GM12891 (cell line): Measurements from ENCODE around the gene ROBO1.

ENCODE experiments used
- PAX5 ChIP-seq: IDR thresholded peaks from 2 replicates; pipeline ENCODE4 v1.6.1; 2011; ENCODE audit warnings: low read length, moderate library complexity, mild to moderate bottlenecking; ENCODE audit not compliant: insufficient read depth, severe bottlenecking
- POLR2A ChIP-seq: IDR thresholded peaks from 2 replicates; pipeline ENCODE4 v1.6.1; 2011; ENCODE audit warnings: low read depth, low read length, control low read depth
- POLR2AphosphoS5 ChIP-seq: IDR thresholded peaks from 2 replicates; pipeline ENCODE4 v1.6.1; 2011; ENCODE audit warnings: low read depth, low read length, control low read depth
- SPI1 ChIP-seq: IDR thresholded peaks from 2 replicates; pipeline ENCODE4 v1.6.1; 2011; ENCODE audit warnings: low read depth, low read length, control low read depth

GRCh38 chr3:78606756-78607155 lies 1161.0 kb downstream of the ROBO1 start:
- no peak for TF ChIP-seq POLR2A
- TF ChIP-seq POLR2AphosphoS5: no peak
- TF ChIP-seq PAX5: no peak
- no peak for TF ChIP-seq SPI1
